Neural cell (in vitro differentiated cells): ENCODE results near the gene HCAR2. TPM values are rescaled to one million over a fixed set of nuclear protein-coding genes. Genes with fewer than 3 reads are reported as not detected.

Experiments
- H2AFZ ChIP-seq: fragments of 200-600, 300-800 bp; sonication (generic), shearing (Covaris generic); 2 replicates; pipeline ENCODE4 v1.6.0; 2014; ENCODE audit warnings: low read depth, mild to moderate bottlenecking, antibody characterized with exemption, low read length, moderate library complexity
- H3F3A ChIP-seq: fragments of 200-600 bp; shearing (Covaris generic); 2 replicates; pipeline ENCODE4 v1.6.1; 2016; ENCODE audit warnings: mild to moderate bottlenecking, moderate library complexity, mixed read lengths, antibody characterized with exemption, low read length; ENCODE audit not compliant: insufficient read depth, poor library complexity, severe bottlenecking
- H3K27ac ChIP-seq: fragments of 200-600, 300-800 bp; sonication (generic), shearing (Covaris generic); 2 replicates; pipeline ENCODE4 v1.5.1; 2014; ENCODE audit warnings: mild to moderate bottlenecking, low read length, moderate library complexity
- H3K27me3 ChIP-seq: fragments of 300-800, 200-600 bp; sonication (generic), shearing (Covaris generic); 2 replicates; pipeline ENCODE4 v1.6.0; 2014; ENCODE audit warnings: mild to moderate bottlenecking, low read depth, low read length, moderate library complexity; ENCODE audit not compliant: insufficient read depth
- H3K36me3 ChIP-seq: fragments of 300-800, 200-600 bp; sonication (generic), shearing (Covaris generic); 2 replicates; pipeline ENCODE4 v1.5.1; 2014; ENCODE audit warnings: mild to moderate bottlenecking, antibody characterized with exemption, low read length, moderate library complexity; ENCODE audit not compliant: insufficient read depth
- H3K4me2 ChIP-seq: fragments of 300-800, 200-600 bp; sonication (generic), shearing (Covaris generic); 2 replicates; pipeline ENCODE4 v1.6.0; 2014; ENCODE audit warnings: mild to moderate bottlenecking, low read length
- H3K4me3 ChIP-seq: fragments of 300-800, 200-600 bp; sonication (generic), shearing (Covaris generic); 2 replicates; pipeline ENCODE4 v1.5.1; 2014; ENCODE audit warnings: mild to moderate bottlenecking, low read length, moderate library complexity
- H3K79me2 ChIP-seq: fragments of 200-600 bp; shearing (Covaris generic); replicated peaks from 2 replicates; pipeline ENCODE4 v1.6.0; 2014; ENCODE audit warnings: mild to moderate bottlenecking, low read length, moderate library complexity; ENCODE audit not compliant: insufficient read depth
- H3K9ac ChIP-seq: fragments of 300-800, 200-600 bp; sonication (generic), shearing (Covaris generic); 2 replicates; pipeline ENCODE4 v1.6.1; 2016; ENCODE audit warnings: mild to moderate bottlenecking, low read length, mixed read lengths
- H3K9me2 ChIP-seq: fragments of 200-600 bp; shearing (Covaris generic); 2 replicates; pipeline ENCODE4 v1.6.1; 2016; ENCODE audit warnings: mild to moderate bottlenecking, low read length, mixed read lengths; ENCODE audit not compliant: insufficient read depth
- H3K9me3 ChIP-seq: fragments of 200-600, 300-800 bp; sonication (generic), shearing (Covaris generic); 2 replicates; pipeline ENCODE4 v1.6.1; 2016; ENCODE audit warnings: mild to moderate bottlenecking, mixed run types, low read length, moderate library complexity, mixed read lengths
- H4K20me1 ChIP-seq: fragments of 200-600 bp; shearing (Covaris generic); 2 replicates; pipeline ENCODE4 v1.6.1; 2016; ENCODE audit warnings: mild to moderate bottlenecking, mixed run types; ENCODE audit not compliant: insufficient read depth
- CTCF ChIP-seq: fragments of 450-650 bp; IDR thresholded peaks from 2 replicates; pipeline ENCODE4 v1.5.1; 2014; ENCODE audit warnings: antibody characterized with exemption, mild to moderate bottlenecking, moderate library complexity; ENCODE audit not compliant: poor library complexity, severe bottlenecking
- EP300 ChIP-seq: fragments of 450-650 bp; conservative IDR thresholded peaks from 2 replicates; pipeline ENCODE4 v1.6.1; 2014; ENCODE audit warnings: antibody characterized with exemption, mild to moderate bottlenecking, moderate library complexity; ENCODE audit not compliant: poor library complexity, severe bottlenecking
- EZH2 ChIP-seq: fragments of 200-600, 300-800 bp; shearing (Covaris generic), sonication (generic); IDR thresholded peaks from 2 replicates; pipeline ENCODE4 v1.6.1; 2014; ENCODE audit warnings: antibody characterized with exemption, low read length, borderline replicate concordance, mild to moderate bottlenecking; ENCODE audit not compliant: insufficient read depth, poor library complexity, severe bottlenecking
- MXI1 ChIP-seq: fragments of 450-650 bp; conservative IDR thresholded peaks from 2 replicates; pipeline ENCODE4 v1.6.1; 2014; ENCODE audit warnings: antibody characterized with exemption, mild to moderate bottlenecking; ENCODE audit not compliant: poor library complexity, severe bottlenecking
- POLR2AphosphoS5 ChIP-seq: IDR thresholded peaks from 2 replicates; pipeline ENCODE4 v1.6.1; 2012
- RAD21 ChIP-seq: fragments of 450-650 bp; conservative IDR thresholded peaks from 2 replicates; pipeline ENCODE4 v1.6.1; 2014; ENCODE audit warnings: antibody characterized with exemption, mild to moderate bottlenecking, moderate library complexity
- SMC3 ChIP-seq: fragments of 450-650 bp; conservative IDR thresholded peaks from 2 replicates; pipeline ENCODE4 v1.6.1; 2014; ENCODE audit warnings: antibody characterized with exemption, mild to moderate bottlenecking, moderate library complexity; ENCODE audit not compliant: poor library complexity
- TAF1 ChIP-seq: IDR thresholded peaks from 2 replicates; pipeline ENCODE4 v1.6.1; 2012; ENCODE audit warnings: low read depth
- polyA plus RNA-seq: library from polyadenylated mRNA; depleted of rRNA; stranded (reverse); fragments of >200 nt; gene quantifications from 2 replicates; pipeline ENCODE4 v1.2.3, GENCODE V29; 2014
- TF ChIP-seq, protein P1 (sequence below): IDR thresholded peaks from 2 replicates; pipeline ENCODE4 v1.6.1; 2012; ENCODE audit warnings: borderline replicate concordance

Gene HCAR2
- polyA plus RNA-seq, 1 donor from 2014 or later = not detected

GRCh38 chr12:122725452-122726079, 22.4 kb upstream of the HCAR2 start:
- Histone ChIP-seq H3K27ac (no peak overlapping the region), H3K9ac (no peak overlapping the region)
- TF ChIP-seq RAD21 (no peak), CTCF (no peak), EP300 (no peak), POLR2AphosphoS5 (no peak), EZH2 (no peak), MXI1 (no peak), SMC3 (no peak), TAF1 (no peak)
- TF ChIP-seq, protein P1, sequence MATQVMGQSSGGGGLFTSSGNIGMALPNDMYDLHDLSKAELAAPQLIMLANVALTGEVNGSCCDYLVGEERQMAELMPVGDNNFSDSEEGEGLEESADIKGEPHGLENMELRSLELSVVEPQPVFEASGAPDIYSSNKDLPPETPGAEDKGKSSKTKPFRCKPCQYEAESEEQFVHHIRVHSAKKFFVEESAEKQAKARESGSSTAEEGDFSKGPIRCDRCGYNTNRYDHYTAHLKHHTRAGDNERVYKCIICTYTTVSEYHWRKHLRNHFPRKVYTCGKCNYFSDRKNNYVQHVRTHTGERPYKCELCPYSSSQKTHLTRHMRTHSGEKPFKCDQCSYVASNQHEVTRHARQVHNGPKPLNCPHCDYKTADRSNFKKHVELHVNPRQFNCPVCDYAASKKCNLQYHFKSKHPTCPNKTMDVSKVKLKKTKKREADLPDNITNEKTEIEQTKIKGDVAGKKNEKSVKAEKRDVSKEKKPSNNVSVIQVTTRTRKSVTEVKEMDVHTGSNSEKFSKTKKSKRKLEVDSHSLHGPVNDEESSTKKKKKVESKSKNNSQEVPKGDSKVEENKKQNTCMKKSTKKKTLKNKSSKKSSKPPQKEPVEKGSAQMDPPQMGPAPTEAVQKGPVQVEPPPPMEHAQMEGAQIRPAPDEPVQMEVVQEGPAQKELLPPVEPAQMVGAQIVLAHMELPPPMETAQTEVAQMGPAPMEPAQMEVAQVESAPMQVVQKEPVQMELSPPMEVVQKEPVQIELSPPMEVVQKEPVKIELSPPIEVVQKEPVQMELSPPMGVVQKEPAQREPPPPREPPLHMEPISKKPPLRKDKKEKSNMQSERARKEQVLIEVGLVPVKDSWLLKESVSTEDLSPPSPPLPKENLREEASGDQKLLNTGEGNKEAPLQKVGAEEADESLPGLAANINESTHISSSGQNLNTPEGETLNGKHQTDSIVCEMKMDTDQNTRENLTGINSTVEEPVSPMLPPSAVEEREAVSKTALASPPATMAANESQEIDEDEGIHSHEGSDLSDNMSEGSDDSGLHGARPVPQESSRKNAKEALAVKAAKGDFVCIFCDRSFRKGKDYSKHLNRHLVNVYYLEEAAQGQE = no peak

GRCh38 chr12:122724641-122725243, 21.6 kb upstream of the HCAR2 start:
- no peak overlapping the region for H3K4me2 ChIP-seq
- H3K36me3 ChIP-seq = no peaks in the 10 kb centered on the region
- TF ChIP-seq POLR2AphosphoS5 (no peak), MXI1 (no peak), RAD21 (no peak), EP300 (no peak), SMC3 (no peak), EZH2 (no peak), TAF1 (no peak), CTCF (no peak)
- TF ChIP-seq, protein P1 = no peak
- no peaks in the 10 kb centered on the region for H3K9me2 ChIP-seq
- no peak overlapping the region for H2AFZ ChIP-seq
- no peak overlapping the region for H3K27ac ChIP-seq
- H3F3A ChIP-seq = no peaks in the 10 kb centered on the region
- H3K4me3 ChIP-seq = no peak overlapping the region
- no peaks in the 10 kb centered on the region for H3K9me3 ChIP-seq
- H3K79me2 ChIP-seq = no peaks in the 10 kb centered on the region
- no peak overlapping the region for H3K9ac ChIP-seq
- H4K20me1 ChIP-seq = no peaks in the 10 kb centered on the region
- no peaks in the 10 kb centered on the region for H3K27me3 ChIP-seq

More at GRCh38 chr12:122725452-122726079, 22.4 kb upstream of the HCAR2 start:
- no peak overlapping the region for H3K4me3 ChIP-seq
- H3K9me2 ChIP-seq = no peaks in the 10 kb centered on the region
- no peaks in the 10 kb centered on the region for H3K27me3 ChIP-seq
- no peaks in the 10 kb centered on the region for H3K36me3 ChIP-seq
- no peaks in the 10 kb centered on the region for H4K20me1 ChIP-seq
- H3K9me3 ChIP-seq = no peaks in the 10 kb centered on the region
- H3K79me2 ChIP-seq = no peaks in the 10 kb centered on the region
- H2AFZ ChIP-seq = no peak overlapping the region
- H3K4me2 ChIP-seq = no peak overlapping the region
- H3F3A ChIP-seq = no peaks in the 10 kb centered on the region
